Right atrium auricular region (tissue), 2 donors: Measurements from ENCODE around the gene GATA6. TPM values are rescaled to one million over a fixed set of nuclear protein-coding genes. Genes with fewer than 3 reads are reported as not detected.

ENCODE experiments used
- DNase-seq: peaks from one replicate; pipeline ENCODE4 v3.0.0-alpha.2; 2019; ENCODE audit warnings: low spot score
- H3K27ac ChIP-seq, 2 donors: fragments of 200-600 bp; sonication (generic); 1 replicate in 1 of 2; 2 replicates in 1 of 2; pipeline ENCODE4 v1.5.1; 2016 to 2019
- H3K27me3 ChIP-seq, 2 donors: fragments of 200-600 bp; sonication (generic); one replicate each; pipeline versions ENCODE4 v1.5.1 to v1.6.0; 2017 to 2019
- H3K36me3 ChIP-seq: fragments of 200-600 bp; sonication (generic); one replicate; pipeline ENCODE4 v1.5.1; 2016
- H3K4me1 ChIP-seq, 2 donors: fragments of 200-600 bp; sonication (generic); one replicate each; pipeline versions ENCODE4 v1.5.1 to v1.6.0; 2017 to 2019
- H3K4me3 ChIP-seq, 2 donors: fragments of 200-600 bp; sonication (generic); 1 replicate in 1 of 2; 2 replicates in 1 of 2; pipeline ENCODE4 v1.5.1; 2017 to 2019; ENCODE audit warnings: mild to moderate bottlenecking in 1 of 2, moderate library complexity in 1 of 2
- H3K9me3 ChIP-seq, 2 donors: fragments of 200-600 bp; sonication (generic); one replicate each; pipeline ENCODE4 v1.5.1; 2019
- CTCF ChIP-seq, 2 donors: fragments of 200-600 bp; sonication (generic); IDR thresholded peaks; one replicate each; pipeline ENCODE4 v1.5.1; 2019; ENCODE audit warnings: antibody characterized with exemption in 2 of 2
- total RNA-seq, 2 donors: library from RNA; depleted of rRNA; stranded (reverse); fragments of >200 nt; gene quantifications; one replicate each; pipeline ENCODE4 v1.1.0, GENCODE V29; 2016

GATA6 gene
- total RNA-seq, 2 donors from 2014 or later = 88.7 to 95.5 TPM

GRCh38 chr18:22204214-22204536 is 34.8 kb downstream of the GATA6 start:
- peak overlapping the region; percentile 73 to 79 for H3K27ac ChIP-seq
- peaks cover 0 to 75% of the 10 kb centered on the region in 2 donors for H3K4me1 ChIP-seq
- no peaks in the 10 kb centered on the region for H3K27me3 ChIP-seq

GRCh38 chr18:22204996-22205395 is 35.6 kb downstream of the GATA6 start:
- Histone ChIP-seq H3K9me3 (no peaks in the 10 kb centered on the region), H3K27ac (peak overlapping the region; percentile 73 to 79), H3K27me3 (no peaks in the 10 kb centered on the region), H3K4me3 (no peak overlapping the region), H3K36me3 (peaks cover 20% of the 10 kb centered on the region), H3K4me1 (peaks cover 0 to 74% of the 10 kb centered on the region in 2 donors)
- no peak for TF ChIP-seq CTCF (IDR thresholded peaks at IDR 0.05)
- no peak for DNase-seq

More at GRCh38 chr18:22204214-22204536, 34.8 kb downstream of the GATA6 start:
- no peak for DNase-seq
- no peak for TF ChIP-seq CTCF (IDR thresholded peaks at IDR 0.05)
- H3K4me3 ChIP-seq = no peak overlapping the region
- H3K9me3 ChIP-seq = no peaks in the 10 kb centered on the region
- peaks cover 20% of the 10 kb centered on the region for H3K36me3 ChIP-seq

- Histone ChIP-seq H3K27ac (peak overlapping the region; percentile 73 to 79), H3K4me1 (peaks cover 0 to 70% of the 10 kb centered on the region in 2 donors), H3K9me3 (no peaks in the 10 kb centered on the region), H3K27me3 (no peaks in the 10 kb centered on the region), H3K36me3 (peaks cover 1% of the 10 kb centered on the region), H3K4me3 (no peak overlapping the region)
- no peak for DNase-seq
- TF ChIP-seq CTCF (IDR thresholded peaks at IDR 0.05) = no peak
Measured at GRCh38 chr18:22207021-22207758, 37.8 kb downstream of the GATA6 start.

- peaks cover 0 to 68% of the 10 kb centered on the region in 2 donors for H3K4me1 ChIP-seq
Measured at GRCh38 chr18:22210311-22210754, 40.9 kb downstream of the GATA6 start.

GRCh38 chr18:22211657-22212056 is 42.3 kb downstream of the GATA6 start:
- no peak overlapping the region for H3K4me3 ChIP-seq
- H3K27ac ChIP-seq = peak overlapping the region; percentile 73 to 79
- no peaks in the 10 kb centered on the region for H3K27me3 ChIP-seq
- TF ChIP-seq CTCF (IDR thresholded peaks at IDR 0.05) = no peak
- no peaks in the 10 kb centered on the region for H3K9me3 ChIP-seq
- DNase-seq = no peak
- no peaks in the 10 kb centered on the region for H3K36me3 ChIP-seq
- peaks cover 0 to 54% of the 10 kb centered on the region in 2 donors for H3K4me1 ChIP-seq

More at GRCh38 chr18:22210311-22210754, 40.9 kb downstream of the GATA6 start:
- Histone ChIP-seq H3K4me3 (no peak overlapping the region), H3K36me3 (no peaks in the 10 kb centered on the region), H3K27me3 (no peaks in the 10 kb centered on the region), H3K9me3 (no peaks in the 10 kb centered on the region), H3K27ac (peak overlapping the region; percentile 73 to 79)
- TF ChIP-seq CTCF (IDR thresholded peaks at IDR 0.05) = no peak
- DNase-seq = no peak
